ENCODE measurements around the gene SIN3B. TPM values are rescaled to one million over a fixed set of nuclear protein-coding genes. Genes with fewer than 3 reads are reported as not detected.

The SIN3B gene
- total RNA-seq, 5 donors from 2014 or later (not counting 1 experiment from before 2014, with no cell fraction given) = 76.4 to 94.5 (median 84.1) TPM

DNA sequence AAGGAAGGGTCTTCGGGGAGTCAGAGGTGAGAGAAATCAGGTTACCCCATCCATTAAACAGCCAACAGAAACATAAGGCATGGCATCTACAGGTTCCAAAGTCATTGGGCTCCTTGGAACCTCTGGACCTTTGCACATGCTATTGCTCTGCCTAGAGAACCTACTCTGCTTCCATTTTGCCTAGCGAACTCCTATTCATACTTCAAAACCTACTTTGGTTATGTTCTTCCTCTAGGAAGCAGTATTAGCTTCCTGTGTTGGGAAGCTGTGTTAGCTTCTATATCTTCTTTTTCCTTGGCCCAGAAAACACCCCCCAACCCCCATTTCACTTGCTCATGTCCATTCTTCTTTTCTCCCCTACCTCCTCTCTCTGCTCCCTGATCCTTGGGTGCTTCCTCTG, 99.2 kb downstream of the SIN3B start:
- Histone ChIP-seq H3K27ac (ENCODE audit: low read length) (no peak overlapping the region), H3K9me3 (peaks cover under 1% of the 10 kb centered on the region), H3K4me1 (ENCODE audit: control insufficient read depth in 1 of 2, extremely low read depth in 1 of 2, insufficient read depth in 2 of 2, low read length in 2 of 2) (no peaks in the 10 kb centered on the region), H3K27me3 (replicated peaks in 1 of 2; ENCODE audit: control insufficient read depth in 2 of 2, extremely low read depth in 1 of 2, insufficient read depth in 2 of 2, low read length in 1 of 2) (peaks cover 0 to 33% of the 10 kb centered on the region in 2 experiments), H3K4me3 (ENCODE audit: control insufficient read depth in 1 of 2, extremely low read depth in 1 of 2, low read length in 1 of 2) (no peak overlapping the region), H3K36me3 (ENCODE audit: control insufficient read depth in 2 of 2, extremely low read depth in 1 of 2, insufficient read depth in 1 of 2, low read length in 1 of 2) (no peaks in the 10 kb centered on the region)
- H3K27me3 Mint-ChIP-seq = peaks cover 16 to 25% of the 10 kb centered on the region in 2 donors
- peaks cover 3% of the 10 kb centered on the region for H3K36me3 Mint-ChIP-seq
- H3K4me3 Mint-ChIP-seq = no peak overlapping the region
- no peaks in the 10 kb centered on the region for H3K4me1 Mint-ChIP-seq
- peaks cover 11 to 14% (median 13%) of the 10 kb centered on the region in 3 donors for H3K9me3 Mint-ChIP-seq
- H3K27ac Mint-ChIP-seq = no peak overlapping the region
- ChIA-PET POLR2A (no interaction called here), CTCF (no interaction called here)
- ATAC-seq (replicated peaks in 1 of 4) (no peak), DNase-seq (no peak)
- WGBS (ENCODE audit: insufficient coverage) = no CpG with 5 or more reads among the region's 2 CpGs

DNA sequence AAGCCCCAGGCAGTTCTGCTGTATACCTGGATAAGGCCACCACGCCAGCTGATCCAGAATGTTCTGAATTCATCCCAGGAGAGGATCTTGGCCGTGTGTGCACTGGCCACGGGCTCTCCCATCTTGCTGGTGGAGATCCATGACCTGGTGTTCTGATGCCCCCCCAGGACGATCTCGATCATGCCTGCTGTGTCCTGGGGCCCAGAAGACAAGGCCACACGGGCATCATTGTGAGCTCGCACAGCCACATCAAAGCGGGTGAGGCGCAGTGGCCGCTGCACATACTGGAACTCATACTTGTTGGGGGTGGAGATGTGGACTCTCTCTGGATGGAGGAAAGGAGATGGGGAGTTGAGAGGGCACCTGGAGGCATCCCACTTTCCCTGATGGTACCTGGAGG, 99.7 kb downstream of the SIN3B start:
- CTCF ChIA-PET = no interaction called here
- peaks cover 3% of the 10 kb centered on the region for H3K36me3 Mint-ChIP-seq
- H3K9me3 Mint-ChIP-seq = peaks cover 17 to 19% (median 18%) of the 10 kb centered on the region in 3 donors
- no peak overlapping the region for H3K27ac ChIP-seq (ENCODE audit: low read length)
- H3K27me3 Mint-ChIP-seq = peaks cover 16 to 25% of the 10 kb centered on the region in 2 donors
- no peak overlapping the region for H3K4me3 Mint-ChIP-seq
- H3K4me3 ChIP-seq (ENCODE audit: control insufficient read depth in 1 of 2, extremely low read depth in 1 of 2, low read length in 1 of 2) = no peak overlapping the region
- POLR2A ChIA-PET = no interaction called here
- ATAC-seq (replicated peaks in 1 of 4) (no peak), DNase-seq (no peak)
- peaks cover 0 to 33% of the 10 kb centered on the region in 2 experiments for H3K27me3 ChIP-seq (replicated peaks in 1 of 2; ENCODE audit: control insufficient read depth in 2 of 2, extremely low read depth in 1 of 2, insufficient read depth in 2 of 2, low read length in 1 of 2)
- no peaks in the 10 kb centered on the region for H3K4me1 Mint-ChIP-seq
- 91% methylated on average over 10 of the region's 10 CpGs for WGBS (ENCODE audit: insufficient coverage)
- no peaks in the 10 kb centered on the region for H3K4me1 ChIP-seq (ENCODE audit: control insufficient read depth in 1 of 2, extremely low read depth in 1 of 2, insufficient read depth in 2 of 2, low read length in 2 of 2)
- H3K9me3 ChIP-seq = peaks cover 2% of the 10 kb centered on the region
- no peak overlapping the region for H3K27ac Mint-ChIP-seq
- H3K36me3 ChIP-seq (ENCODE audit: control insufficient read depth in 2 of 2, extremely low read depth in 1 of 2, insufficient read depth in 1 of 2, low read length in 1 of 2) = no peaks in the 10 kb centered on the region

Other genes with a start within 250 kb of the SIN3B start
- gene MED26, start 201.2 kb upstream of the SIN3B start, total RNA-seq = 10 to 100 TPM; 14.7 to 42.0 (median 21.1) TPM
- gene SMIM7, start 169.3 kb upstream of the SIN3B start, total RNA-seq = 10 to 100 TPM; 56.7 to 77.6 (median 73.1) TPM
- 1 to 10 TPM in 2 of 5 donors, under 1 TPM in 3; 0.45 to 2.0 (median 0.77) TPM for gene TMEM38A, start 168.3 kb upstream of the SIN3B start, total RNA-seq
- under 1 TPM in 1 of 5 donors, not detected in 4; 0.03 TPM for gene NWD1, start 109.6 kb upstream of the SIN3B start, total RNA-seq
- gene F2RL3, start 59.6 kb downstream of the SIN3B start, total RNA-seq = under 1 TPM in 3 of 5 donors, not detected in 2; 0.15 to 0.44 (median 0.30) TPM
- gene CPAMD8, start 197.4 kb downstream of the SIN3B start, total RNA-seq = 1 to 10 TPM; 2.1 to 6.2 (median 2.9) TPM
- 10 to 100 TPM; 16.6 to 20.4 (median 19.3) TPM for gene HAUS8, start 246.1 kb downstream of the SIN3B start, total RNA-seq
- gene MYO9B, start 246.4 kb downstream of the SIN3B start, total RNA-seq = 100 to 1,000 TPM; 185 to 220 (median 202) TPM